NCI-H2029 (cell line): Measurements from ENCODE around the gene PRPF19.

Experiments
- DNase-seq: peaks from one replicate; lab custom pipeline; 2025; lab: John Stamatoyannopoulos, UW

Gene PRPF19

DNA sequence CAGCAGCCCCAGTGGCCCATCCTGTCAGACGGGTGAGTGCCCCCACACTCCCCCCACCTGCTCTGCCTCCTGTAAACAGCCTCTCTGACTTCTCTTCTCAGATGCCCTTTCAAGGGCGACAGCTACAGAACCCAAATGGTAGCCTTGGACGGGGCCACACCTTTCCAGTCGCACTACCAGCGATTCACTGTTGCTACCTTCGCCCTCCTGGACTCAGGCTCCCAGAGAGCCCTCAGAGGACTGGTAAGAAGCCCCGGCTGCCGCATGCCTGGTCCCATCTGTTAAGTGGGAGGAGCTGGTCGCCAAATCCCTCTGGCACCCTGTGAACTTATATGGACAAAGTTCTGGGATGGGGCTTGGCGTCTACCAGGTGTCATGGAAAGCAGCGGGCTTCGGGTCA is 32.9 kb downstream of the PRPF19 start:
- no peak for DNase-seq

DNA sequence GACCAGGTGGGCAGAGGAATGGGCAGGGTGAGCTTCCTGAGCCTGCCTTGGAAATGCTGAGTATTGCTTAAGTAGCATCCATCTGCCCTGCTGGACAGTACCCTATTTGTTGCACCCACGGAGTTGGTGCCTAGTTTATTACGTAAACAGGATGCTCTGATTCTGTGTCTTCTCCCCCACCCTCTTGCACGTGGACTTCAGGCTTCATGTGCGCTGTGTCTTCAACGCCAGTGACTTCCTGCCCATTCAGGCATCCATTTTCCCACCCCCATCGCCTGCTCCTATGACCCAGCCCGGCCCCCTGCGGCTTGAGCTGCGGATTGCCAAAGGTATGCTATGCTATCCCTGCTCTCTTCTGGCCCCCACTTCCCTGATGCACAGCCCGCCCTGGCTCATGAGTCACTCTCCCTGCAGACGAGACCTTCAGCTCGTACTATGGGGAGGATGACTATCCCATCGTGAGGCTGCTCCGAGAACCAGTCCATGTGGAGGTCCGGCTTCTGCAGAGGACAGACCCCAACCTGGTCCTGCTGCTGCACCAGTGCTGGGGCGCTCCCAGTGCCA is 33.3 kb downstream of the PRPF19 start:
- no peak for DNase-seq

DNA sequence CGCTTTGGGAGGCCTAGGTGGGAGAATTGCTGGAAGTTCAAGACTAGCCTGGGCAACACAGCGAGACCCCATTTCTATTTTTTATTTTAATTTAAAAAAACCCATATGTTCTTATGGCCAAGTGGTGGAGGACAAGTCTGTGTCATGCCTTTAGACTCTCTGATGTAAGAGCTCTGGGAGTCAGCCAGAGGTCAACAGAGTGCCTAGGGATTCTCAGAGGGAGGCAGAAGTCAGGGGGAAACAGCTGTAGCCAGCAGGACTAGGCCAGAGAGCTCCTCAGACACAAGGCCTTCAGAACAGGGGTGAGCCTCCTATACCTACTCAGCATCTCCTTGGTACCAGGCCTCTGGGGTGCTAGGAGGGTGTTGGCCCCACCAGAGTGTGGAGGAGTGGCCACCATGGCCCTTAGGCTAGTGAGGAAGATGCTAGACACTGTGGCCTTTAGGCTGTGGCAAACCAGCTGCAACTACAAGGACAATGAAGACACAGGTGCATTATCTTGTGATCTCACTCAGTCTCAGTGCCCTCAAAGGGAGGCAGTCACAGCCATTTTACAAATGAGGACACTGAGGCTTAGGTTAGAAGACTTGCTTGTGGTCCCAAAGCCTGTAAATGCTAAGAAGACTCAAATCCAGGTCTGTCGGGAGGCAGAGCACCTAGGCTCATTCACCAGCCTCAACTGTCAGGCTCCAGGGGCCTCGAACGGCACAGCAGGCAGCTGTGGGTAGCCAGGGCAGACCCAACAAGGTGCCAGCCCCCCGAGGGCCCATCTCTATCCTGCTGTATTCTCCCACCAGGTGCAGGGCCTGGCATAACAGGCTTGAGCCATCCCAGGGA is 34.0 kb downstream of the PRPF19 start:
- DNase-seq: no peak

DNA sequence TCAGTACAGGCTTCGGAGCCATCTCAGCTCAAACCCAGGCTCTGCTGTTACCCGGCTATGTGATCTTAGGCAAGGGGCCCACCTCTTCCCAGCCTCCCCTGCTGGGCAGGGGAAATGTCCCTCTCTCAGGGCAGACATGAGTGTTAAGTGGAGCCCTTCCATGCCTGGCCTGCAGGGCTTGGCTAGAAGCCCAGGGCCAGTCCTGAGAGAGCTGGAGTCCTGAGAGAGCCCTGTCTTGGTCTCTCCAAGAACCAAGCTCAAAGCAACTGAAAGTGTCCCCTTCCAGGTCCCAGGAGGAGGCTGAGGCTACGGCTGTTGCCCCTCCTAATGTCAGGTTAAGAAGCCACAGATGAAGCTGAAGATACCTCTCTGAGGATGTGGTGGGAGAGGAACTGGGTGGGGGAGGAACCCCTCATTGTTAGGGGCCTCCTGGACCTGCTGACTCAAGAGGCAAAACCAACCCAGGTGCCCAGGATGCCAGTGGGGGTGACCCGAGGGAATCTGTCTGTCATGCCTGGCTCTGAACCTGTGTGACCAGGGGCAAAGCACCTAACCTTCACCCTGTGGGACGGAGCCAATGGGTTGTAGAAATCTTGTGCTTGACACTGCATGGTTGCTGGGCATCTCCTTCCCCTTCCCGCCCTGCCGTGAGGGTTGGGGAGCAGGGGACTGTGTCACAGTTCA is 34.9 kb downstream of the PRPF19 start:
- no peak for DNase-seq

DNA sequence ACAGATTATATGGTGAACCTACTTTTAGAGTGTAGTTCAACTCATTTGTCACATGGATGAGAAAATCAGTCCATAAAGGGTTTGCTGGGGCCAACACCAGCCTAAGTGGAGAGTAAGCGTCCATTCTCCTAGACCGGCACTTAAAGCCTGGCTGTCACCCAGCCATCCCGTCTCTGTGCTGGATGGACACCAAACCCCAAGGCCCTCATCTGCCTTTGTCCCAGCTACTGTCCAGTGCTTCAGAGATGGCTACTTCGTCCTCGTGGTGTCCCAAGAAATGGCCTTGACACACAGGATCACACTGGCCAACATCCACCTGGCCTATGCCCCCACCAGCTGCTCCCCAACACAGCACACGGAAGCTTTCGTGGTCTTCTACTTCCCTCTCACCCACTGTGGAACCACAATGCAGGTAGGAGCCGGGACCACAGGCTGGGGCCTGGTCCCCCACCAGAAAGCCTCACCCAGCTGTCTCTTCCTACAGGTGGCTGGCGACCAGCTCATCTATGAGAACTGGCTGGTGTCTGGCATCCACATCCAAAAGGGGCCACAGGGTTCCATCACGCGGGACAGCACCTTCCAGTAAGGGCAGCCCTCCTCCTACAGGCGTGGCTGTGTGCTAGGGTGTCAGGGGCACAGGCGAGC is 35.5 kb downstream of the PRPF19 start:
- DNase-seq: no peak

DNA sequence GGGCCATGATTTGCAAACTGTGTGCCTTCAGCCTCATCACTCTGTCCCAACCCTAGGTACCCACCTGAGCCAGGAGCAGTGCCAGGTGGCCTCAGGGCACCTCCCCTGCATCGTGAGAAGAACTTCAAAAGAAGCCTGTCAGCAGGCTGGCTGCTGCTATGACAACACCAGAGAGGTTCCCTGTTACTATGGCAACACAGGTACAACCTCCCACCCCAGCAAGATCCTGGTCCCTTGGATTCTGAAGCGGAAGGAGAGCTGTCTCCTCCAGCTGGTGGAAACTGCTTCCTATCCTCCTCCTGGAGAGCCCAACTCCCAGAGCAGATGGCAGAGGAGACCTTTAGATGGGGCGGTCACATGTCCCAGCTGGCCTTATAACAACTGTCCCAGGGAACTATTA is 36.1 kb downstream of the PRPF19 start:
- peak; percentile 57 for DNase-seq

DNA sequence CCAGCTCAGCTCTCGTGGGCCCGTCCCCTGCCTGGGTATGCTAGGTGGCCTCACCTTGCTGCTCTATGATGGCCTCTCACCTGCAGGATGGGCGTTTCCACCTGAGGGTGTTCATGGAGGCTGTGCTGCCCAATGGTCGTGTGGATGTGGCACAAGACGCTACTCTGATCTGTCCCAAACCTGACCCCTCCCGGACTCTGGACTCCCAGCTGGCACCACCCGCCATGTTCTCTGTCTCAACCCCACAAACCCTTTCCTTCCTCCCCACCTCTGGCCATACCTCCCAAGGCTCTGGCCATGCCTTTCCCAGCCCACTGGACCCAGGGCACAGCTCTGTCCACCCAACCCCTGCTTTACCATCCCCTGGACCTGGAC is 36.9 kb downstream of the PRPF19 start:
- no peak for DNase-seq

DNA sequence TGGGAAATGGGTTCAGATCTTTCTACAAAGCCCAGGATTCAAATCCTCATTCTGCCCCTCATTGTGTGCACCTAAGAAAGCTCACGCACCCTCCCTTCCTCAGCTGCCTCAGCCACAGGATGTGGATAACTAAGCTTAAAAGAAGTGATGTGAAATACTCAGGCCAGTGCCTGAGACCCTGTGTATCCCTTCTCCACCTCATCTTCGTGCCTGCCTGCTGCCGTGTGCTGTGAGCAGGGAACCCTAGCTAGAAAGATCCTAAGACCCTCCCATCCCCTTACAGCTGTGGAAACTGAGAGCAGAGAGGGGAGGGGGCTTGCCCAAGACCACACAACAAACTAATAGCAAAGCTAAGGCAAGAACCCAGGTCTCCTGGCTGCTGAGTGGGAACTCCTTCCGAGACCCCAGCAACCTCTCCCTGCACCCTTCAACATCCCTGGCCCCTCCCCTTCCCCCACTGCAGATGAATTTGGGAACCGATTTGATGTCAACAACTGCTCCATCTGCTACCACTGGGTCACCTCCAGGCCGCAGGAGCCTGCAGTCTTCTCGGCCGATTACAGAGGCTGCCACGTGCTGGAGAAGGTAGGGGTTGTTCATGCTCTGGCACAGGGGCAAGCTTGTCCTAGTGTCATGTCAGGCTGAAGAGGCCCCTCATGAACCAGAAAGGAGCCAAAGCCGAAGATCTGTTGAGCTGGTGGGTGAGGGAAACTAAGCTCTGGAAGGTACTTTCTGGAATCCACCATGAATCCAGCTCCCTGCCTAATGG is 37.5 kb downstream of the PRPF19 start:
- no peak for DNase-seq

DNA sequence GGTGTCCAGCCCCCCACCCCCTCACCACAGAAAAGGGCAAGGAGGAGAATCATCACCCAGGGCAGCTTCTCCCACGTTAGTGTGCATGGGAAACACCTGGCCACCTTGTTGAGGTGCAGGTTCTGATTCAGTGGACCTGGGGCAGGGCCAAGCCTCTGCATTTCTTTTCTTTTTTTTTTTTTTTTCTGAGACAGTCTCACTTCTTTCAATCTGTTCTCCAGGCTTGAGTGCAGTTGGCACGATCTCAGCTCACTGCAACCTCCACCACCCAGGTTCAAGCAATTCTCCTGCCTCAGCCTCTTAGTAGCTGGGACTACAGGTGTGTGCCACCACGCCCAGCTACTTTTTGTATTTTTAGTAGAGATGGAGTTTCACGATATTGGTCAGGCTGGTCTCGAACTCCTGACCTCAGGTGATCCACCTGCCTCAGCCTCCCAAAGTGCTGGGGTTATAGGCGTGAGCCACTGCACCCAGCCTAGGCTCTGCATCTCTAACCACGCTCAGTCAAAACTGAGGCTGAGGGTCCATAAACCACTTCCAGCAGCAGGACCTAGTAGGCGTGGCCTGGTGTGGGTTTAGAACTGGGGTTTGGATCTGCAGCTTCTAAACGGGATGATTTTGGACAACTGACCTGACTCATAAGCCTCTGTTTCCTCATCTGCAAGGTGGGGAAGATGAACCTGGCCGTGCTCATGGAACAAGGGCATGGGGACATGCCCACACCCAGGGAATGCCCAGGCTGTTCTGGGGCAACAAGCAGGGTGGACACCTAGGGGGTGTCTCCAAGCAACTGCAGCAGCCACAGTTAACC is 38.3 kb downstream of the PRPF19 start:
- DNase-seq: no peak

DNA sequence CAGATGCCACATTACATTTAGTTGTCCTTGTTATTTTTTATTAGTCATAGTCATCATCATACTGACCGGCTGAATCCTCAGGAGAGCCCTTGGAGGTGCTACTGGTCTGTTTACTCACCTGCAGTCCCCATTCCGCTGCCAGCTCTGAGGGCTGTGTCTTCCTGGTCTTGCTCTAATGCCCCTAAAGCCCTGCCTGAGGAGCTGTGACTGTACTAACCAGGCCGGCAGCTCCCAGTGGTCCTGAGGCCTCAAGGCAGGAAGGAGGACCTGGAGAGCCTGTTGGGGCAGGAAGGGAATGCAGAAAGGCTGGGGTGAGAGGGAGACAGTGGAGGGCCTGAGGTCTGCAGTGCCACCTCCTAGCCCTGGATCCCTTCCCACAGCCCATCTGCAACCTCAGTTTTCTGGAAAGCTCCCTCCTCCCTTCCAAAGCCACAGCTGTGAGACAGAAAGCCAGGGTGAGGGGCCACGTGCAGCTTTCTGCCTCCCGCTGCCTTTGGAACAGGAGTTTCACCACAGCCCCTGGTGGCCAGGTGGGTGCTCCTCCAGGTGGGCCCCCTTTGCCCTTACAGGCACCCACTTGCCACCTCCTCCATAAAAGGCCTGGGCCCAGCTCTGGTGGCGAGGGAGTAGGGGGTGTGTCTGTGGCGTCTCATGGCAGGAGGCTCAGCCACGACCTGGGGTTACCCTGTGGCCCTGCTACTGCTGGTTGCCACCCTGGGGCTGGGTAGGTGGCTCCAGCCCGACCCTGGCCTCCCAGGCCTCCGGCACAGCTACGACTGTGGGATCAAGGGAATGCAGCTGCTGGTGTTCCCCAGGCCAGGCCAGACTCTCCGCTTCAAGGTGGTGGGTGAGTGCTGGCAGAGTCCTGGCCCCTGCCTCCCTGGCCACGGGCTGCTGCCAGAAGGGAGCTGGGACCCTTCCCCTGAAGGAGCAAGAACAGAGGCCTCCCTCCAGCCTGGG is 39.2 kb downstream of the PRPF19 start, which contains the start of gene ZP1:
Gene ZP1, plus strand, starts transcription at position 632 of the 960 bp plus-strand sequence. Its CDS starts 20 bp downstream, at position 652.
- DNase-seq: peak; percentile 92

DNA sequence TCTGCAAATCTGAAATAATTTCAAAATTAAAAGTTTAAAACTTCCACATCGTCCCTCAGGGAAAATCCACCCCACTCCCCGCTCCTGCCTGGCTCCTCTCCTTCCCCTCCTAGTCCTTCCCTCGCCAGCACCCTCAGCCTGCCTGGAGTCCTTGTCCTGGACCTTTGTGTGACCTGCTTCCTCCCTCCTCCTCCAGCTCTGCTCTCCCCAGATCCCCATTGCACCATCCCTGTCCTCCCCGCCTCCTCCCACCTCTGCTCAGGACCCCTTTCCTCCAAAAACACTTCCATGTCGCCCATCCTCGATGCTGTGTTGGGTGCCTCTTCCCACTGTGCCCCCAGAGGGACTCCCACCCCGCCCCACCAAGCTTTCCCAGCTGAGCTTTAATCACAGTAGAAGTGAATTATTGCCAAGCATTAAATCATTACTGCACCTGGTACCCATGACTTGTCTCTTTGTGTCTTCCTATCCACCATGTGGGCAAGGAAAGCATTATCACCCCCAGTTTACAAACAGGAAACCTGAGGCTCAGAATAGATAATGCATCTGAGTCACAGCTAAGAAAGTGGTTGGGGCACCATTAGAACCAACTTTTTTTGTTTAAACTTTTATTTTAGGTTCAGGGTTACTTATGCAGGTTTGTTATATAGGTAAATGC is 41.4 kb downstream of the PRPF19 start:
- no peak for DNase-seq

DNA sequence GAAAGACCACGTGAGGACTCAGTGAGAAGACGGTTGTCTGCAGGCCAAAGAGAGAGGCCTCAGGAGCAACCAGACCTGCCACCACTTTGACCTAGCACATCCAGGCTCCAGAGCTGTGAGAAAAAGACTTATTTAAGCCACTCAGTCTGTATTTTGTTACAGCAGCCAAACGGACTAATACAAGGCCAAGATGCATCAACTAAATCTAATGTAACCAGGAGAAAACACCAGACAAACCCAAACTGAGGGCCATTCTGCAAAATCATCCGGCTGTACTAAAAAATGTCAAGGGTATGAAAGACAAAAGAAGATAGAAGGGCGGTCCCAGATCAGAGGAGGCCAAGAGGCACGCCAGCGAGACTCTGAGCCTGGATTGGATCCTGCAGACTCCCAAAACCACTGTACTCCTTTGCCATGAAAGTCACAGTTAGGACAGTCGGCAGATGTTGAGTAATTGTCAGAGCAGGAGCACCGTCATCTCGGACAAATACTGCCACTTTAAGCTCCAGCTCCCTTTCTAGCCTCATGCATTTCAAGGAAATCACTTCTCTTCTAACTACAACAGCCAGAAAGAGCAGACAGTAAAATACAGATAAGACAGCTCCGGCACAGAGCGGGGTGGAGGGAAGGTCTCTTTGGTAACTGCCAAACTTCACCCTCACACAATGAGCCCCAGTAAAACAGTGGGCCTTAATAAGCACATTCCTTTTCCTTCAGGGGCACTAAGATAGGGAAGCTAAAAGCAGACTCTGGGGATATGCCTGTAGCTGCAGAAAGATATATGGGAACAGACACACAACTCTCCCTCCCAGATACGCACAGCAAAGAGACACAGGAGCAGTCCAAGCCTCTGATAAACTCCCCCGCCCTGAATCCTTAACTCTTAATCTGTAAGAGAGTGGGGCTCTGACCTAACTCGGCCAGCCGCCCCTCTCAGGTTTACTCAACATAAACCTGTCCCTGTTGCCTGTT is 42.5 kb downstream of the PRPF19 start:
- no peak for DNase-seq

DNA sequence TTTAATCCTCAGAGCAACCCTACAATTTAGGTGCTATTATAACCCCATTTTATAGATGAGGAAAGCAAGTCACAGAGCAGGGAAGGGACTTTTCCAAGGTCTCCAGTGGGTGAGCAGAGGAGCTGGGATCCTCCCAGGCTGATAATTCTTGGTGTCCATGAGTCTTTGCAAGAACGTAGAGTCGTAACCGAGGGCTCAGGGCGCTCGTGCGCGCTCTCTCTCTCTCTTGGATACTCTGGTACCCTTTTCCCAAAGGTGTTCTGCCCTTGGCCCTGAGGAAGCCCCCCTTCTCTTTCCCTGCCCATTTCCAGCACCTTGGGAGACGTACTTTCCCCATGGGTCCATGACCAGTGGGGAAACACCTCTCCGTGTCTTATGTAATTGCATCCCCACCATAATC is 44.2 kb downstream of the PRPF19 start:
- no peak for DNase-seq

DNA sequence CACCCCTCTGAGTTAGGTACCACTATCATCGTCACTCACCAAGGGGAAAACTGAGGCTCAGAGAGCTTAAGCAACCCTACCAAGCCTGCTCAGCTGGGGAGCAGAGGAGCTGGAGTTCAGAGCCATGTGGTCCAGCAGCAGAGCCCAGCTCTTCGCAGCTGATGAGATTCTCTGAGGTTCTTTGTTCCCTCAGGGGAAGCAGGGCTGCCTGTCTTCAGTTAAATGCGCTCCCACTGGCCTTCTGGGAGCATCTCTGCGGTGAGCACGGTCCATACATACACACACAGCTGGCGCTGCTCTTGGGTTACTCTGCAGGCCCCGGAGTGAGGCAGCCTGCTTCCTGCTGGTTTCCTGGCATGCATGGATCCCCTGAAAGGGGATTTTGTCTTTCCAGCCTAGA is 45.4 kb downstream of the PRPF19 start:
- DNase-seq: no peak

DNA sequence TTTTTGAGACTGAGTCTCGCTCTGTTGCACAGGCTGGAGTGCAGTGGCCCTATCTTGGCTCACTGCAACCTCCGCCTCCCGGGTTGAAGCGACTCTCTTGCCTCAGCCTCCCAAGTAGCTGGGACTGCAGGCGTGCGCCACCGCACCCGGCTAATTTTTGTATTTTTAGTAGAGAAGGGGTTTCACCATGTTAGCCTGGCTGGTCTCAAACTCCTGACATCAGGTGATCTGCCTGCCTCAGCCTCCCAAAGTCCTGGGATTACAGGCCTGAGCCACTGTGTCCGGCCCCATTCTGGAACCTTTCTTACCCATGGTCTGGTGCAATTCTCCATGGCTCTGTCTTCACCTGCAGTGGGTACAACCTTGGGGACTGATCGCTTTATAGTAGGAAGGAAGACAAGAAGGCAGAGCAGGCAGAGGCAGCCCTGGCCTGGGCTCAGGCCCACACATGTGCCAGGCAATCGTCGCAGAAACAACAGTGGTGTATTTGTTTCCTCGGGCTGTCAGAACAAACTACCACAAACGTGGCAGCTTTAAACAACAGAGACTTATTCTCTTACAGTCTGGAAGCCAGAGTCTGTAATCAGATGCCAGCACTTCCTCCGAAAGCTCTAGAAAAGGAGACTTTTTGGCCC is 46.7 kb downstream of the PRPF19 start:
- no peak for DNase-seq

DNA sequence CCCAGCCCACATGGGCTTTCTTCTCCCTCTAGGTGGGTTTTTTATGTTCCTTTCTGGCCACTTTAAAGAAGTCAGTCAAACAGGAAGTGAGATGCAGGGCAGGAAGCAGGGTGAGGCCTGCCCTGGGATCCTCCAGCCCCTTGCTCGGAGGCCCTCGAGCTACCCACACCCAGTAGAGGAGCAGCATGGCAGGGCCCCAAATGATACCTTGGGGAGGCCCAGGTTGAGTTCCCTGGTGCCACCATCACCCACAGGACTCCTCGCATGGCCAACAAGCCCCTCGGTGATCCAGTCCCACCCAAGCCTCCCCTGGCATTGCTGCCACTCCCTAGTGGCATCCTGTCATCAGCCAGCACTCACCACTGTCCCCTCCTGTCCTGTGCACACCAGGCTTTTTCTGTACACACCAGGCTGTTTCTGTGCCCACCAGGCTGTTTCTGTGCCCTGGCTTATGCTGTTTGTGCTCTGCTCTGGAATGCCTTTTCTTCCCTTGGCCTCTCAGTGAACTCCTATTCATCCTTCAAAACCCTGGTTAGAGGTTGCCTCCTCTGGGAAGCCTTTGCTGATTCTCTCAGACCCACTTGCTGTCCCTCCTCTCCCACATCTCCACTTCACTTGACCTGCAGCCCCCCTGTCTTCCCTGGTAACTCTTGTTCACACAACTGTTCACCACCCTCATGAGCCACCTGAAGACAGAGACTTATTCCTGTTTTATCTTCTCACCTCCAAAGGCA is 47.5 kb downstream of the PRPF19 start:
- no peak for DNase-seq

DNA sequence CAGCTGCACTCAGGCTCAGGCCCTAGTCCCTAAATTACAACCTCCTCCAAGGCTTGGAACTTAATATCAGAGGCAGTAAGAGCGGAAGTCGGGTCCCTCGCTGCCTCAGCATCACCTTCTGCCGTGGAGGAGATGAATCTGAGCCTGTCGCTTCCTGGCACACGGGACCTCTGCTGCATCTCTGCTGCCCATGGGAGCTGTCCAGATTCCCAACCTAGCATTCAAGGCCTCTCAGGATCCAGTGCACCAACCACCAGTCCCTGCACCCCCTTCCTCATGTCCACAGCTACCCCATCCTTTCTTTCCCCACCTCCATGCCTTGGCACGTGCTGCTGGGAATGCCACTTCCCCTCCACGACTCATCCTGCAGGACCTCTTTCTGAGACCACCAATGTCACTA is 48.1 kb downstream of the PRPF19 start:
- DNase-seq: no peak
